ENCODE measurements around the gene CXXC4.

CXXC4 gene

GRCh38 chr4:104524026-104524425 is 29.3 kb upstream of the CXXC4 start:
- no peaks in the 10 kb centered on the region for H3K36me3 ChIP-seq
- TF ChIP-seq CTCF (IDR thresholded peaks at IDR 0.05; ENCODE audit: low read depth, low read length), result no peak

GRCh38 chr4:104519588-104519987 is 24.9 kb upstream of the CXXC4 start:
- no peak overlapping the region for H3K4me3 ChIP-seq (ENCODE audit: low read depth, low read length)
- H3K4me1 ChIP-seq, result no peaks in the 10 kb centered on the region
- no peaks in the 10 kb centered on the region for H3K36me3 ChIP-seq
- TF ChIP-seq CTCF (IDR thresholded peaks at IDR 0.05; ENCODE audit: low read depth, low read length), result no peak
- no peaks in the 10 kb centered on the region for H3K9me3 ChIP-seq
- H3K27me3 ChIP-seq, result no peaks in the 10 kb centered on the region
- DNase-seq, result no peak

More at GRCh38 chr4:104524026-104524425, 29.3 kb upstream of the CXXC4 start:
- Histone ChIP-seq H3K4me3 (ENCODE audit: low read depth, low read length) (no peak overlapping the region), H3K9me3 (no peaks in the 10 kb centered on the region; the same call in 1 of the 2 replicates), H3K4me1 (no peaks in the 10 kb centered on the region), H3K27me3 (no peaks in the 10 kb centered on the region)
- DNase-seq, result no peak

GRCh38 chr4:104516884-104517283 is 22.2 kb upstream of the CXXC4 start:
- H3K36me3 ChIP-seq, result no peaks in the 10 kb centered on the region
- H3K9me3 ChIP-seq, result no peaks in the 10 kb centered on the region
- peaks cover under 1% of the 10 kb centered on the region; the same call in 1 of the 2 replicates for H3K4me1 ChIP-seq
- H3K4me3 ChIP-seq (ENCODE audit: low read depth, low read length), result no peak overlapping the region
- DNase-seq, result no peak
- TF ChIP-seq CTCF (IDR thresholded peaks at IDR 0.05; ENCODE audit: low read depth, low read length), result no peak
- H3K27me3 ChIP-seq, result no peaks in the 10 kb centered on the region

GRCh38 chr4:104508224-104508623 is 13.5 kb upstream of the CXXC4 start:
- no peak for TF ChIP-seq CTCF (IDR thresholded peaks at IDR 0.05; ENCODE audit: low read depth, low read length)
- no peaks in the 10 kb centered on the region for H3K36me3 ChIP-seq
- no peak overlapping the region for H3K4me3 ChIP-seq (ENCODE audit: low read depth, low read length)
- no peaks in the 10 kb centered on the region for H3K27me3 ChIP-seq
- peaks cover 3% of the 10 kb centered on the region; the same call in 1 of the 2 replicates for H3K4me1 ChIP-seq
- H3K9me3 ChIP-seq, result no peaks in the 10 kb centered on the region
- DNase-seq, result no peak

GRCh38 chr4:104507112-104507511 is 12.4 kb upstream of the CXXC4 start:
- Histone ChIP-seq H3K4me1 (peaks cover 3% of the 10 kb centered on the region; the same call in 1 of the 2 replicates), H3K4me3 (ENCODE audit: low read depth, low read length) (no peak overlapping the region), H3K9me3 (no peaks in the 10 kb centered on the region), H3K36me3 (no peaks in the 10 kb centered on the region), H3K27me3 (no peaks in the 10 kb centered on the region)
- no peak for DNase-seq
- TF ChIP-seq CTCF (IDR thresholded peaks at IDR 0.05; ENCODE audit: low read depth, low read length), result no peak

- no peak overlapping the region for H3K4me3 ChIP-seq (ENCODE audit: low read depth, low read length)
- no peaks in the 10 kb centered on the region for H3K36me3 ChIP-seq
- no peaks in the 10 kb centered on the region for H3K27me3 ChIP-seq
- H3K9me3 ChIP-seq, result no peaks in the 10 kb centered on the region
- no peaks in the 10 kb centered on the region for H3K4me1 ChIP-seq
- TF ChIP-seq CTCF (IDR thresholded peaks at IDR 0.05; ENCODE audit: low read depth, low read length), result no peak
- DNase-seq, result no peak
These were observed 9.8 kb upstream of the CXXC4 start for GRCh38 chr4:104504536-104504935.
